ENCODE data around the gene SSBP3. TPM values are rescaled to one million over a fixed set of nuclear protein-coding genes. Genes with fewer than 3 reads are reported as not detected.

Gene SSBP3
- polyA plus RNA-seq, 6 donors from 2014 or later = 1.7 to 4.2 (median 2.2) TPM

DNA sequence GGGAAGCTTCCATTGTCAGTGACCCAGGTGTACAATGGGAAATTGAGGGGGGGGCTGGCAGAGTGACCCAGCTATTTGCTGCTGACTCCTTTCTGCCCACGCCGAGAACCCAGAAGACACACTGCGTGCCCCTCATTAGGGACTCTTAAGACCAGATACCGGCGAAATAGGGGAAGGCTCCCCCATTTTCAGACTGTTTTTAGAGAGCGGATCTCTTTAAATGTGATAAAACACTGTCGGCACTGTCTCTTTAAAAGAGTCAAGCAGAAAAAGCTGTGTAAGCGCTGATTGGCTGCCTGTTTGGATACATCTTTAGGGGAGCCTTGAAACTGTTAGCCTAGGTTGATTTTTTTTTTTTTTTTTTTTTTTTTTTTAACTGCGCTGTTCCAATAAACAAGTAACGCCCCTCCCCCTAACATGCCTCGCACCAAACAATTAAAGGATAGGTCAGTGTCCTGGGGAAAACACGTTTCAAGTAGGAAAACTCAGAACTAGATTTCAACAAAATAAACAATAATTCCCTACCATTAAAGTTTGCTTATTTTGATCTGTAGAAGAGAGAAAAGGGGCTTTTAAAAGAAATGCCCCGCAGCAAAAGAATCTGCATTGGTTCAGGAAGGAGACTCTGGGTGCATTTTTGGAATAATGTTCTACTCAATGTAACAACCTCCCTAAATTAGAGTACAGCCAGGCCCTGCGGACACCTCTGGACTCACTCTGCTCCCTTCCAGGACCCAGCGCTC, 1.4 kb upstream of the SSBP3 start:
- no peaks in the 10 kb centered on the region for H3K36me3 Mint-ChIP-seq
- peaks cover 41 to 52% (median 51%) of the 10 kb centered on the region in 3 donors for H3K4me1 Mint-ChIP-seq
- H3K9me3 Mint-ChIP-seq = no peaks in the 10 kb centered on the region
- peak overlapping the region; percentile 90 to 100 (median 97) for H3K4me3 Mint-ChIP-seq
- peaks cover 0 to 10% (median 7%) of the 10 kb centered on the region in 3 donors for H3K27me3 Mint-ChIP-seq
- H3K27ac Mint-ChIP-seq = peak overlapping the region; percentile 90 to 97 (median 92)
- DNase-seq (peak; percentile 76), ATAC-seq (ENCODE audit: low read depth in 2 of 2) (peak; percentile 37 to 44)

DNA sequence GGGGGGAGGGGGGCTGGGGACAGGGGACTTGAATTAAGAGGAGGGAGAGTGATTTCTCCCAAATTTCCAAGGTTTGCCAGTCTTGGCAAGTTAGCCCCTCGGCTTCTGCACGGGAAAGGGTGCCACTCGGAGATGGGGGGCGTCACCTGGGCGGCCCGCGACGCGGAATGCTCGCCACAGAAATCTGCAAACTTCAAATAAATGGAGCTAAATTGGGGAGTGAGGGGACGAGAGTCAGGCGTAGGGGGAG, 885 bp upstream of the SSBP3 start:
- no peak for ATAC-seq (ENCODE audit: low read depth in 2 of 2)
- Mint-ChIP-seq H3K9me3 (no peaks in the 10 kb centered on the region), H3K27ac (peak overlapping the region; percentile 90 to 97 (median 92)), H3K36me3 (no peaks in the 10 kb centered on the region), H3K4me1 (peaks cover 41 to 52% (median 51%) of the 10 kb centered on the region in 3 donors), H3K4me3 (peak overlapping the region; percentile 90 to 100 (median 97)), H3K27me3 (peaks cover 0 to 10% (median 3%) of the 10 kb centered on the region in 3 donors)
- no peak for DNase-seq

DNA sequence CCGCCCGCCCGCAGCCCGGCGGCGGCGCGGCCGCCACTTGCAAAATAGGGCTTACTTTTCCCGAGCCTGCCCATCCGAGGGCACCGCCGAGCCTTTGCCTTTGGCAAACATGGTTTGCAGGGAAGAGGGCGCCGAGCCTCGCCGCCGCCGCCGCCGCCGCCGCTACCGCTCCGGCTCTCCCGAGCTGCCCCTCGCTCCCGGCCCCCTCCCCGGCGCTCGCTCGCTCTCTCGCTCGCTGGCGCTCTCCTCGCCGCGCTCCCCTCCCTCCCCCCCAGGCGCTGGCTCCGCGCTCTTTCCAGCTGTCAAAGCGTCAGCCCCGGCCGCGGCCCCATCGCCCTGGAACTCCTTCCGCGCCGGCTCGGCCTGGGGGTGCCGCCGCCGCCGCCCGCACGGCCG, 298 bp downstream of the SSBP3 start:
- peak overlapping the region in 6 of 8 donors; percentile 21 to 90 (median 78) for H3K4me3 Mint-ChIP-seq
- H3K27me3 Mint-ChIP-seq = peaks cover 0 to 10% (median 3%) of the 10 kb centered on the region in 3 donors
- H3K27ac Mint-ChIP-seq = no peak overlapping the region
- no peak for DNase-seq
- H3K36me3 Mint-ChIP-seq = peaks cover 0 to 12% of the 10 kb centered on the region in 2 donors
- no peak for ATAC-seq (ENCODE audit: low read depth in 2 of 2)
- H3K4me1 Mint-ChIP-seq = peaks cover 46 to 52% (median 51%) of the 10 kb centered on the region in 3 donors
- H3K9me3 Mint-ChIP-seq = no peaks in the 10 kb centered on the region

DNA sequence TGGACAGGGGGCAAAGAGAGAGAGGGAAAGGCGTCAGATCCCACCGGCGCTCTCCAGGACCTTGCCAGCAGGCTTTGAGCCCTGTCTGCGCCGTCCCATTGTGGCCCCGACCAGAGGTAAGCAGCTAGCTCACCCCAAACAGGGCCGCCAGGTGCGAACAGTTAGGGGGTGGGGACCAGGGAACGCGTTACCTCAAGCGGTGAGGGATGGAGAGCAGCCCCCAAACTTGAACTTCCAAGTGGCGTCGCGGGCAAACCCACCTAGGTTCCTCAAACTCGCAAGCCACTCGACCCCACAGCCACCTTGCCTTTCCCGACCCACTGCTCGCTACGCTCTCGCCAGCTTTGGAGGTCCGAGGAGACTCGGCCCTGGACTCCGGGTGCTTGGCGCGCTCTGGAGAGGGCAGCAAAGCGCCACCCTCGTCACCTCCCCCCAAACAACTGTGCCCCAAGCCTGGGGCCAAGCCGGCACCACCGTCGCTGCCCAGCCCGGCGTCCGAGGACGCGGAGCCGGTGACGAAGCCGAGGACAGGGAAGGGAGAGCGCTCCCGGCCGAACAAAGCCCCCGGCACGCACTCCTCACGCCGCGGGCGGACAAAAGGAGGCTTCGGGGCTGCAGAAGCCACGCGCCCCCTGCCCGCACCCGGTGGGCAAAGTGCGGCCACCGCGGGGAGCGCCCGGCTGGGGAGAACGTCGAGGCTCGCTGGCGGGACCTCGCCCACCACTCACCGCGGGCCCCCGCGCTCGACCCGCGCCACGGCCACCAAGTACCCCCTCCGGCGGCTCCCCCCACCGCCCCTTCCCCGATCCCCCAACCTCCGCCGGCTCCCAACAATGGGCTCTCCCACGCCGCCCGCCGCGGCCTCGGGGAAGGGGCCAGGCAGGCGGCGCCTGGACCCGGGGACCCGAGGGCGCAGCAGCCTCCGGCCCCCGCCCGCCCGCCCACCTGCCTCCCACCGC, 976 bp downstream of the SSBP3 start:
- peak; percentile 15 for DNase-seq
- peaks cover 46 to 52% (median 51%) of the 10 kb centered on the region in 3 donors for H3K4me1 Mint-ChIP-seq
- H3K27ac Mint-ChIP-seq = peak overlapping the region in 1 of 6 donors; percentile 20
- H3K9me3 Mint-ChIP-seq = no peaks in the 10 kb centered on the region
- H3K36me3 Mint-ChIP-seq = peaks cover 0 to 13% of the 10 kb centered on the region in 2 donors
- peak overlapping the region; percentile 78 to 90 (median 86) for H3K4me3 Mint-ChIP-seq
- no peak for ATAC-seq (ENCODE audit: low read depth in 2 of 2)
- peaks cover 0 to 10% (median 3%) of the 10 kb centered on the region in 3 donors for H3K27me3 Mint-ChIP-seq

DNA sequence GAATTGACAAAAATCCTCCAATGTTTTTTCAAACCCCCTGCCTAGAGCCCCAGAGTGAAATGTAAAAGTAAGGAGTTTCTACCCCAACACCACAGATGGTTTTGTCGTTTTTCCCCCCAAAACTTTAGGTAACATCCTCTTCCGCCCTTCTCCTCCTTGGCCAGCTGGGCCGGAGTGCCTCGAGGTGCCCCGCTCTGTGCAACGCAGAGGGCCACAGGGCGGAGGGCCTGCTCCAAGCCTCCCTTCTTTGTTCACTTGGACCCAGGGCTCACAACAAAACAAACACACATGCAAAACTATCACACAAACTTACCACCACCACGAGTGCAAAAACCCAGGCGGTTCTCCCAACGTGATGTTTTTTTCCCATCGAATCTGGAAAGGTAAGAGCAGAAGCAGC, 1.9 kb downstream of the SSBP3 start:
- Mint-ChIP-seq H3K36me3 (peaks cover 3 to 22% of the 10 kb centered on the region in 2 donors), H3K4me1 (peaks cover 39 to 45% (median 41%) of the 10 kb centered on the region in 3 donors), H3K9me3 (no peaks in the 10 kb centered on the region)

GRCh38 chr1:54403808-54404261, 2.4 kb downstream of the SSBP3 start:
- Mint-ChIP-seq H3K27ac (no peak overlapping the region), H3K27me3 (peaks cover 0 to 10% (median 3%) of the 10 kb centered on the region in 3 donors), H3K9me3 (no peaks in the 10 kb centered on the region), H3K4me3 (peak overlapping the region; percentile 76 to 88 (median 82)), H3K36me3 (peaks cover 7 to 26% of the 10 kb centered on the region in 2 donors), H3K4me1 (peaks cover 34 to 40% (median 37%) of the 10 kb centered on the region in 3 donors)
- DNase-seq = no peak
- ATAC-seq (ENCODE audit: low read depth in 2 of 2) = no peak

More for the DNA sequence above, 1.9 kb downstream of the SSBP3 start:
- H3K27me3 Mint-ChIP-seq = peaks cover 0 to 10% (median 3%) of the 10 kb centered on the region in 3 donors
- H3K4me3 Mint-ChIP-seq = peak overlapping the region; percentile 74 to 88 (median 82)
- ATAC-seq (ENCODE audit: low read depth in 2 of 2) (no peak), DNase-seq (no peak)
- H3K27ac Mint-ChIP-seq = peak overlapping the region in 1 of 6 donors; percentile 56

DNA sequence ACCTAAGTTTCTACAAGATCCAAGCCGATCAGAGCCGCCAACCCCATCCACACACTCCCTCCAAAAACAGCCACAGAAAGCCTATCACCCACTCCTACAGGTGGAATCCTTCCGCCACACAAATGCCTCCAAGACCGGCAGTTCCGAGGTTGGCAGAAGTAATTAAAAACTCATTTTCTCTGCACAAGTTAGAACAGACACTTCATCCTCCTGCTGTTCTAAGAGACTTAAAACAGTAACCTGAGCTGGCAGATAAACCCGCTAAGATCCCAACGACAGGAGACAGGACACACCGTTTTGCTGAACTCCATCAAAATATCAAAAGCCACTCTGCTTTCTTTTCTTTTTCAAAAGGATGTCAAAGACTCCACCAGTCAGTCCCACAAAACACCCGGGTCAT, 2.8 kb downstream of the SSBP3 start:
- H3K27ac Mint-ChIP-seq = no peak overlapping the region
- H3K36me3 Mint-ChIP-seq = peaks cover 11 to 30% of the 10 kb centered on the region in 2 donors
- peaks cover 0 to 10% (median 3%) of the 10 kb centered on the region in 3 donors for H3K27me3 Mint-ChIP-seq
- no peaks in the 10 kb centered on the region for H3K9me3 Mint-ChIP-seq
- H3K4me3 Mint-ChIP-seq = peak overlapping the region in 5 of 8 donors; percentile 48 to 83 (median 76)
- ATAC-seq (ENCODE audit: low read depth in 2 of 2) = no peak
- H3K4me1 Mint-ChIP-seq = peaks cover 30 to 36% (median 33%) of the 10 kb centered on the region in 3 donors
- no peak for DNase-seq

GRCh38 chr1:54402896-54403295, 3.3 kb downstream of the SSBP3 start:
- Mint-ChIP-seq H3K27ac (no peak overlapping the region), H3K27me3 (peaks cover 0 to 10% (median 3%) of the 10 kb centered on the region in 3 donors), H3K4me3 (peak overlapping the region in 3 of 8 donors; percentile 5 to 83 (median 48)), H3K9me3 (no peaks in the 10 kb centered on the region), H3K4me1 (peaks cover 27 to 31% (median 28%) of the 10 kb centered on the region in 3 donors), H3K36me3 (peaks cover 16 to 36% of the 10 kb centered on the region in 2 donors)
- ATAC-seq (ENCODE audit: low read depth in 2 of 2) = no peak
- no peak for DNase-seq

DNA sequence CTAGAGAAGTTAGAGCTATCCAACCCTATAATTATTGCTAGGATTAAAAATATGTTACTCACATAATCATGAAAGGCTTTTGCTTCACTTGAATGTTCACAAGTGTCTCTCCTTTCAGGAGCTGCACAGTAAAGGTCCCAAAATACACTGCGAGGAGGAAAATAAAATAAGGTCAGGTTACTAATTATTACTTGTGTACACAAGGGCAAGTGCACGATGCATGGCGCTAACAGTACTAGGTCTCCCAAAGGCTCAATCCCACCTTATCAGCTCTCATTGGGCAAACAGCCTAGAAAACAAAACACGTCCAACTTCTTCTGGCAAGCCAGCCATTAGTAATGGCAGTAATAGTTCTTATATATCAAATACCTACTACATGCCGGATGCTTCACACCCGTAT, 4.4 kb downstream of the SSBP3 start:
- H3K36me3 Mint-ChIP-seq = peaks cover 19 to 36% of the 10 kb centered on the region in 2 donors
- no peak overlapping the region for H3K27ac Mint-ChIP-seq
- DNase-seq = no peak
- H3K9me3 Mint-ChIP-seq = no peaks in the 10 kb centered on the region
- H3K27me3 Mint-ChIP-seq = peaks cover 0 to 10% (median 0%) of the 10 kb centered on the region in 3 donors
- H3K4me1 Mint-ChIP-seq = peaks cover 20 to 24% (median 20%) of the 10 kb centered on the region in 3 donors
- no peak for ATAC-seq (ENCODE audit: low read depth in 2 of 2)
- peak overlapping the region in 1 of 8 donors; percentile 83 for H3K4me3 Mint-ChIP-seq

DNA sequence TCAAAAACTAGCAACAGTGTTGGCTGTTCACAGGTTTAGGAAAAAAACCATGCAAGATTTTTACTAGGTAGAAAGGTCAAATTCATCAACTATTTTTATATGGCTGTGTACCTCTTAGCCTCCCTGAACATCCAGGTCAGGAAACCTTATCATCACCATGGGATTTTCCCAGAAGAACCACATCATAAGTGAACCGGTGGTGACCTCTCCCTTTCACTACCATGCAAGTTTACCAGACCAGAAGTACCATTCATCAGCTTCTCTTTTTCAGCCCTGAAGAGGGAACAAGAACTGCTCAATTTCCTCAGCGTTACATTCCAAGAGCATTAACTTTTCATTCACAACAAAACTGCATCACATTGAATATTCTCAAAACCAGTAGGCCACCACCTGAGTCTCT, 5.9 kb downstream of the SSBP3 start:
- Mint-ChIP-seq H3K36me3 (peaks cover 19 to 36% of the 10 kb centered on the region in 2 donors), H3K4me3 (no peak overlapping the region), H3K9me3 (no peaks in the 10 kb centered on the region), H3K27me3 (peaks cover 0 to 10% (median 0%) of the 10 kb centered on the region in 3 donors), H3K4me1 (peaks cover 20 to 29% (median 20%) of the 10 kb centered on the region in 3 donors), H3K27ac (no peak overlapping the region)
- ATAC-seq (ENCODE audit: low read depth in 2 of 2) = no peak
- no peak for DNase-seq

DNA sequence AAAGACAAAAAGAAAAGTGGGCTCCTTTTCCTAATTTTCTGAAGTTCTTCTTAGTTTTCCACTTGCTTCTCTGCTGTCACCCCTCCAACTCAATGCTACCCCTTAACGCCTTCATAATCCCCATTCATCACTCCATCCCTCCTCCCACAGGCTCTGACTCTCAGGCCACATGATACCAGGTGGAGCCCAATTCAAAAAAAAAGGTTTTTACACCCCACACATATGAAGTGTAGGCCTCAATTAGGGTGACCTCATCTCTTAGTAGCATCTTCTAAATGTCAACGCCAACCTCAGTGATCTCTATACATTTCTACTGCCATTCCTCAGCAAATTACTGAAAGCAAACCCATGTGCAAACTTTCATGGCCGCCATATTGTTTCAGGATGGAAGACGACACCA, 6.4 kb downstream of the SSBP3 start:
- no peak overlapping the region for H3K4me3 Mint-ChIP-seq
- DNase-seq (no peak), ATAC-seq (ENCODE audit: low read depth in 2 of 2) (no peak)
- H3K9me3 Mint-ChIP-seq = no peaks in the 10 kb centered on the region
- H3K27ac Mint-ChIP-seq = peak overlapping the region in 2 of 6 donors; percentile 48 to 52
- peaks cover 0 to 8% (median 0%) of the 10 kb centered on the region in 3 donors for H3K27me3 Mint-ChIP-seq
- peaks cover 19 to 36% of the 10 kb centered on the region in 2 donors for H3K36me3 Mint-ChIP-seq
- H3K4me1 Mint-ChIP-seq = peaks cover 16 to 27% (median 16%) of the 10 kb centered on the region in 3 donors

DNA sequence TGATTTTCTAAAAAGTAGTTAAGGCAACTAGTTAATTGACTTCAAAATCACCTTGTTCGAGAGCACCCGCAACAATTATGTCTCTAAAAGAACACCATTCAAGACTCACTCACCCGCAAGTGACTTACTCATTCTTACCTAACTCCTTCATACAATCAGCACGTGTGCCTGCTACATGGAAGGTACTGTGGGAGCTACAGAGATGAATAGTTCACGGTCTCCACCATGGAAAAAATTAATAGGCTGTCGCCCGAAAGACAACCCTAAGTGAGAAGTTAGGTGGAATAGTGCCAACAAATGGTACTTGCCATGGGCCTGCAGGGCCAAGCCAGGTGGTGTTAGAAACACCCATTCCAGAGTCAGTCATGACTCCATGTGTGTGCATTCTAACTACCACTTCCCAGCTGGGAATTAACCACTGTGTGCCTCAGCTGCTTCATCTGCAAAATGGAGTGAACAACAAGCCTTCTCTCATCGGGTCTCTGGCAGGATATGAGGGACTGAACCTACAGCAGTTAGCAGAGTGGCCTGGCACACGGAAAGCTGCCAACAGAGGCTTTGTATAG, 7.1 kb downstream of the SSBP3 start:
- peaks cover 19 to 36% of the 10 kb centered on the region in 2 donors for H3K36me3 Mint-ChIP-seq
- peaks cover 9 to 20% (median 9%) of the 10 kb centered on the region in 3 donors for H3K4me1 Mint-ChIP-seq
- H3K27me3 Mint-ChIP-seq = peaks cover 0 to under 1% (median 0%) of the 10 kb centered on the region in 3 donors
- H3K4me3 Mint-ChIP-seq = no peak overlapping the region
- DNase-seq (no peak), ATAC-seq (ENCODE audit: low read depth in 2 of 2) (no peak)
- no peak overlapping the region for H3K27ac Mint-ChIP-seq
- H3K9me3 Mint-ChIP-seq = no peaks in the 10 kb centered on the region

- H3K4me1 Mint-ChIP-seq = peaks cover 0 to 12% (median 0%) of the 10 kb centered on the region in 3 donors
- peaks cover 19 to 36% of the 10 kb centered on the region in 2 donors for H3K36me3 Mint-ChIP-seq
- H3K4me3 Mint-ChIP-seq = no peak overlapping the region
Measured at GRCh38 chr1:54397980-54398379, 8.2 kb downstream of the SSBP3 start.

More at GRCh38 chr1:54397980-54398379, 8.2 kb downstream of the SSBP3 start:
- DNase-seq = no peak
- Mint-ChIP-seq H3K27ac (no peak overlapping the region), H3K9me3 (no peaks in the 10 kb centered on the region), H3K27me3 (no peaks in the 10 kb centered on the region)
- no peak for ATAC-seq (ENCODE audit: low read depth in 2 of 2)
